GM21526 (cell line): ENCODE measurements around the gene KLF18.
"Not testable (repeated sequence)": the region's sequence is repeated elsewhere in the genome, so short reads cannot be mapped to it uniquely, and the experiment has no call there.

Source experiments
- ATAC-seq: cut with Tn5 transposase; IDR thresholded peaks from one replicate; pipeline ENCODE4 v1.9.1; 2021; ENCODE audit warnings: moderate library complexity; ENCODE audit not compliant: unreplicated experiment, low FRiP score

Gene KLF18

GRCh38 chr1:44141531-44141930 is at the start of gene KLF18:
Gene KLF18, minus strand, starts transcription at chr1:44141631. Its CDS starts 0 bp downstream, at chr1:44141631.
- ATAC-seq, result no peak

GRCh38 chr1:44174630-44175029 is 33.2 kb upstream of the KLF18 start:
- no peak for ATAC-seq

GRCh38 chr1:44170281-44170823 is 28.9 kb upstream of the KLF18 start:
- no peak for ATAC-seq

GRCh38 chr1:44168520-44169098 is 27.2 kb upstream of the KLF18 start:
- ATAC-seq, result no peak

GRCh38 chr1:44161546-44161945 is 20.1 kb upstream of the KLF18 start:
- ATAC-seq, result no peak

GRCh38 chr1:44158871-44159270 is 17.4 kb upstream of the KLF18 start:
- no peak for ATAC-seq

GRCh38 chr1:44157903-44158302 is 16.5 kb upstream of the KLF18 start:
- no peak for ATAC-seq

- ATAC-seq, result no peak
Observed at GRCh38 chr1:44154049-44154448, 12.6 kb upstream of the KLF18 start.

- ATAC-seq, result no peak
Observed at GRCh38 chr1:44152692-44153091, 11.3 kb upstream of the KLF18 start.

GRCh38 chr1:44151808-44152207 is 10.4 kb upstream of the KLF18 start:
- ATAC-seq, result no peak

GRCh38 chr1:44151332-44151731 is 9.9 kb upstream of the KLF18 start:
- ATAC-seq, result no peak

- no peak for ATAC-seq
Observed at GRCh38 chr1:44147582-44147981, 6.2 kb upstream of the KLF18 start.

GRCh38 chr1:44146536-44147361 is 5.3 kb upstream of the KLF18 start:
- no peak for ATAC-seq

- no peak for ATAC-seq
Observed at GRCh38 chr1:44144962-44145756, 3.7 kb upstream of the KLF18 start.

GRCh38 chr1:44139565-44139964 is 1.9 kb downstream of the KLF18 start:
- not testable (repeated sequence) for ATAC-seq

- ATAC-seq, result no peak
Observed at GRCh38 chr1:44138239-44138638, 3.2 kb downstream of the KLF18 start.

- ATAC-seq, result no peak
Observed at GRCh38 chr1:44135886-44136285, 5.5 kb downstream of the KLF18 start.

GRCh38 chr1:44134071-44134920 is 7.1 kb downstream of the KLF18 start:
- no peak for ATAC-seq

GRCh38 chr1:44131411-44131810 is 10.0 kb downstream of the KLF18 start:
- ATAC-seq, result no peak
